Neural progenitor cell (in vitro differentiated cells): ENCODE measurements around the gene DLG2. TPM values are rescaled to one million over a fixed set of nuclear protein-coding genes. Genes with fewer than 3 reads are reported as not detected.
"Not testable (repeated sequence)": the region's sequence is repeated elsewhere in the genome, so short reads cannot be mapped to it uniquely, and the experiment has no call there.

Experiments
- DNase-seq: peaks from one replicate; pipeline ENCODE4 v3.0.0-alpha.2; 2016; ENCODE audit warnings: low spot score
- H2AFZ ChIP-seq: fragments of 200-600 bp; sonication (generic); replicated peaks from 2 replicates; pipeline ENCODE4 v1.6.1; 2016; ENCODE audit warnings: antibody characterized with exemption
- H3F3A ChIP-seq: fragments of 200-600 bp; sonication (generic); 2 replicates; pipeline ENCODE4 v1.6.1; 2016; ENCODE audit warnings: antibody characterized with exemption, low read depth
- H3K27ac ChIP-seq: fragments of 200-600 bp; sonication (generic); 2 replicates; pipeline ENCODE4 v1.5.1; 2016; ENCODE audit warnings: mild to moderate bottlenecking
- H3K27me3 ChIP-seq: fragments of 200-600 bp; sonication (generic); 2 replicates; pipeline ENCODE4 v1.6.1; 2016; ENCODE audit warnings: mild to moderate bottlenecking, moderate library complexity
- H3K36me3 ChIP-seq: fragments of 200-600 bp; sonication (generic); 2 replicates; pipeline ENCODE4 v1.5.1; 2016
- H3K4me1 ChIP-seq: fragments of 200-600 bp; sonication (generic); 2 replicates; pipeline ENCODE4 v1.6.1; 2016; ENCODE audit warnings: mixed run types
- H3K4me2 ChIP-seq: fragments of 200-600 bp; sonication (generic); 2 replicates; pipeline ENCODE4 v1.6.1; 2016
- H3K4me3 ChIP-seq: fragments of 200-600 bp; sonication (generic); 2 replicates; pipeline ENCODE4 v1.5.1; 2016
- H3K79me2 ChIP-seq: fragments of 200-600 bp; sonication (generic); 2 replicates; pipeline ENCODE4 v1.6.1; 2016; ENCODE audit warnings: low read depth
- H3K9ac ChIP-seq: fragments of 200-600 bp; sonication (generic); 2 replicates; pipeline ENCODE4 v1.6.1; 2016
- H3K9me3 ChIP-seq: fragments of 200-600 bp; sonication (generic); 2 replicates; pipeline ENCODE4 v1.5.1; 2016; ENCODE audit warnings: low read depth
- H4K20me1 ChIP-seq: fragments of 200-600 bp; sonication (generic); 2 replicates; pipeline ENCODE4 v1.6.1; 2016; ENCODE audit warnings: low read depth
- H3K27ac Mint-ChIP-seq: 3 replicates; pipeline ENCODE4 v1.8.0; 2021; ENCODE audit warnings: mixed read lengths
- H3K27me3 Mint-ChIP-seq: 2 replicates; pipeline ENCODE4 v1.8.0; 2022; ENCODE audit warnings: low read depth, mild to moderate bottlenecking, inconsistent platforms, moderate library complexity, mixed read lengths; ENCODE audit not compliant: insufficient read depth
- H3K36me3 Mint-ChIP-seq: 3 replicates; pipeline ENCODE4 v1.8.0; 2021; ENCODE audit warnings: mixed read lengths
- H3K4me1 Mint-ChIP-seq: 3 replicates; pipeline ENCODE4 v1.8.0; 2021; ENCODE audit warnings: mixed read lengths
- H3K4me3 Mint-ChIP-seq: 3 replicates; pipeline ENCODE4 v1.8.0; 2021; ENCODE audit warnings: mild to moderate bottlenecking, moderate library complexity, mixed read lengths
- H3K9me3 Mint-ChIP-seq: 3 replicates; pipeline ENCODE4 v1.8.0; 2020; ENCODE audit warnings: mixed read lengths
- CTCF ChIP-seq: fragments of 200-600 bp; sonication (generic); IDR thresholded peaks from 2 replicates; pipeline ENCODE4 v1.5.1; 2017; ENCODE audit warnings: antibody characterized with exemption, mild to moderate bottlenecking
- EZH2 ChIP-seq: fragments of 200-600 bp; sonication (generic); IDR thresholded peaks from 2 replicates; pipeline ENCODE4 v1.6.1; 2017; ENCODE audit warnings: antibody characterized with exemption, mild to moderate bottlenecking, moderate library complexity
- EZH2phosphoT487 ChIP-seq: fragments of 200-600 bp; sonication (generic); IDR thresholded peaks from 2 replicates; pipeline ENCODE4 v1.6.1; 2017; ENCODE audit warnings: antibody characterized with exemption
- total RNA-seq: library from RNA; depleted of rRNA; stranded (reverse); fragments of >200 nt; gene quantifications from 2 replicates; pipeline ENCODE4 v1.2.3, GENCODE V29; 2015; ENCODE audit warnings: low replicate concordance

DLG2 gene
- total RNA-seq, 1 donor from 2014 or later, result 7.5 TPM

- no peaks in the 10 kb centered on the region for H3K27me3 ChIP-seq
- Mint-ChIP-seq H3K27ac (no peak overlapping the region), H3K4me3 (no peak overlapping the region), H3K36me3 (no peaks in the 10 kb centered on the region), H3K27me3 (no peaks in the 10 kb centered on the region), H3K9me3 (no peaks in the 10 kb centered on the region), H3K4me1 (peaks cover 7% of the 10 kb centered on the region)
- peaks cover 27% of the 10 kb centered on the region for H3K4me1 ChIP-seq
- no peaks in the 10 kb centered on the region for H3K79me2 ChIP-seq
- no peaks in the 10 kb centered on the region for H3K36me3 ChIP-seq
- H3K4me2 ChIP-seq, result no peak overlapping the region
- H3F3A ChIP-seq, result no peaks in the 10 kb centered on the region
- no peaks in the 10 kb centered on the region for H4K20me1 ChIP-seq
- no peaks in the 10 kb centered on the region for H3K9me3 ChIP-seq
- no peak overlapping the region for H3K27ac ChIP-seq
- DNase-seq, result no peak
- TF ChIP-seq EZH2 (no peak), EZH2phosphoT487 (no peak), CTCF (no peak)
- H3K4me3 ChIP-seq, result no peak overlapping the region
- no peak overlapping the region for H3K9ac ChIP-seq
- no peak overlapping the region for H2AFZ ChIP-seq
These were observed 271.2 kb downstream of the DLG2 start for GRCh38 chr11:85355921-85356320.

- not testable (repeated sequence) for H3K9ac ChIP-seq, H3K79me2 ChIP-seq, H3K27ac ChIP-seq, H3K4me1 Mint-ChIP-seq, H3K36me3 Mint-ChIP-seq, H3K4me3 Mint-ChIP-seq, H3K9me3 ChIP-seq, H3K27ac Mint-ChIP-seq, H3K36me3 ChIP-seq, H3K9me3 Mint-ChIP-seq, H2AFZ ChIP-seq, H3K27me3 Mint-ChIP-seq, H4K20me1 ChIP-seq, H3K4me3 ChIP-seq, H3F3A ChIP-seq, H3K27me3 ChIP-seq, DNase-seq, H3K4me2 ChIP-seq
- H3K4me1 ChIP-seq, result peaks cover 13% of the 10 kb centered on the region
These were observed 277.6 kb downstream of the DLG2 start for GRCh38 chr11:85349539-85349938.

- no peak overlapping the region for H3K4me2 ChIP-seq
- no peak overlapping the region for H3K4me3 Mint-ChIP-seq
- no peak overlapping the region for H2AFZ ChIP-seq
These were observed 278.2 kb downstream of the DLG2 start for GRCh38 chr11:85348945-85349344.

GRCh38 chr11:85347291-85347690 lies 279.9 kb downstream of the DLG2 start:
- Histone ChIP-seq H3K4me2 (no peak overlapping the region), H3K27ac (no peak overlapping the region), H3K36me3 (no peaks in the 10 kb centered on the region), H3K79me2 (no peaks in the 10 kb centered on the region), H4K20me1 (no peaks in the 10 kb centered on the region), H3K9ac (no peak overlapping the region), H2AFZ (no peak overlapping the region), H3K9me3 (no peaks in the 10 kb centered on the region), H3K27me3 (no peaks in the 10 kb centered on the region), H3K4me1 (peaks cover 13% of the 10 kb centered on the region), H3K4me3 (no peak overlapping the region), H3F3A (peaks cover 10% of the 10 kb centered on the region)
- Mint-ChIP-seq H3K27ac (no peak overlapping the region), H3K27me3 (peaks cover 4% of the 10 kb centered on the region), H3K4me1 (peaks cover 2% of the 10 kb centered on the region), H3K9me3 (no peaks in the 10 kb centered on the region), H3K36me3 (no peaks in the 10 kb centered on the region), H3K4me3 (no peak overlapping the region)
- DNase-seq, result peak; percentile 27
- no peak for TF ChIP-seq EZH2
- TF ChIP-seq CTCF, result no peak

More at GRCh38 chr11:85348945-85349344, 278.2 kb downstream of the DLG2 start:
- Histone ChIP-seq H3K4me3 (no peak overlapping the region), H3K79me2 (no peaks in the 10 kb centered on the region), H3K9ac (no peak overlapping the region), H3K36me3 (no peaks in the 10 kb centered on the region), H3K27me3 (no peaks in the 10 kb centered on the region), H4K20me1 (no peaks in the 10 kb centered on the region), H3K4me1 (peaks cover 13% of the 10 kb centered on the region), H3F3A (peaks cover 10% of the 10 kb centered on the region), H3K27ac (no peak overlapping the region), H3K9me3 (no peaks in the 10 kb centered on the region)
- Mint-ChIP-seq H3K36me3 (no peaks in the 10 kb centered on the region), H3K9me3 (no peaks in the 10 kb centered on the region), H3K27me3 (peaks cover 4% of the 10 kb centered on the region), H3K27ac (no peak overlapping the region), H3K4me1 (peaks cover 2% of the 10 kb centered on the region)
- TF ChIP-seq CTCF (no peak), EZH2 (no peak), EZH2phosphoT487 (no peak)
- no peak for DNase-seq
